Keratinocyte (primary cell): Measurements from ENCODE around the gene ZNF814. TPM values are rescaled to one million over a fixed set of nuclear protein-coding genes. Genes with fewer than 3 reads are reported as not detected.

Source experiments
- DNase-seq: peaks from one replicate; pipeline ENCODE4 v3.0.0-alpha.2; 2011; ENCODE audit warnings: low read depth, missing footprints, low spot score
- FAIRE-seq: peaks from 2 replicates; lab custom pipeline; 2011; peaks lifted over from hg19 to GRCh38; lab: Jason Lieb, UNC
- H2AFZ ChIP-seq: 2 replicates; pipeline ENCODE4 v1.6.0; 2012; ENCODE audit warnings: low read length, control low read depth, inconsistent platforms; ENCODE audit not compliant: control insufficient read depth
- H3K27ac ChIP-seq: 2 replicates; pipeline ENCODE4 v1.5.1; 2011; ENCODE audit warnings: low read length; ENCODE audit not compliant: control insufficient read depth, insufficient read depth
- H3K27me3 ChIP-seq: 3 replicates; pipeline ENCODE4 v1.6.0; 2011; ENCODE audit warnings: low read length; ENCODE audit not compliant: control insufficient read depth, insufficient read depth; ENCODE audit errors: extremely low read depth
- H3K36me3 ChIP-seq, 2 experiments: 2 replicates in 1 of 2; 3 replicates in 1 of 2; pipeline ENCODE4 v1.5.1; 2011; ENCODE audit warnings: low read length in 2 of 2, mild to moderate bottlenecking in 1 of 2; ENCODE audit not compliant: control insufficient read depth in 2 of 2, insufficient read depth in 2 of 2; ENCODE audit errors: extremely low read depth in 1 of 2
- H3K4me1 ChIP-seq: 3 replicates; pipeline ENCODE4 v1.5.1; 2011; ENCODE audit warnings: low read length; ENCODE audit not compliant: control insufficient read depth, insufficient read depth; ENCODE audit errors: extremely low read depth
- H3K4me2 ChIP-seq: 3 replicates; pipeline ENCODE4 v1.6.0; 2011; ENCODE audit warnings: low read depth, low read length; ENCODE audit not compliant: control insufficient read depth, insufficient read depth; ENCODE audit errors: extremely low read depth
- H3K4me3 ChIP-seq, 3 experiments: fragments of 200-600 bp in 1 of 3; sonication (generic) in 1 of 3; 2 replicates in 2 of 3; 3 replicates in 1 of 3; pipeline ENCODE4 v1.5.1; 2011 to 2016; ENCODE audit warnings: low read length in 3 of 3, mild to moderate bottlenecking in 3 of 3, control low read depth in 2 of 3, inconsistent platforms in 1 of 3, low read depth in 1 of 3, mixed read lengths in 1 of 3, mixed run types in 1 of 3, moderate library complexity in 1 of 3; ENCODE audit not compliant: control insufficient read depth in 2 of 3, insufficient read depth in 2 of 3; ENCODE audit errors: extremely low read depth in 1 of 3
- H3K79me2 ChIP-seq: 2 replicates; pipeline ENCODE4 v1.6.0; 2012; ENCODE audit warnings: low read length; ENCODE audit not compliant: control insufficient read depth, insufficient read depth
- H3K9ac ChIP-seq: 3 replicates; pipeline ENCODE4 v1.6.0; 2011; ENCODE audit warnings: low read length; ENCODE audit not compliant: control insufficient read depth, insufficient read depth; ENCODE audit errors: extremely low read depth
- H3K9me1 ChIP-seq: 3 replicates; pipeline ENCODE4 v1.6.0; 2011; ENCODE audit warnings: low read length; ENCODE audit not compliant: control insufficient read depth, insufficient read depth; ENCODE audit errors: extremely low read depth
- H3K9me3 ChIP-seq: 2 replicates; pipeline ENCODE4 v1.5.1; 2012; ENCODE audit warnings: low read depth, low read length; ENCODE audit not compliant: control insufficient read depth
- H4K20me1 ChIP-seq: 3 replicates; pipeline ENCODE4 v1.6.0; 2011; ENCODE audit warnings: low read length; ENCODE audit not compliant: control insufficient read depth, insufficient read depth; ENCODE audit errors: extremely low read depth
- CTCF ChIP-seq, 3 experiments: IDR thresholded peaks in 1 of 3; conservative IDR thresholded peaks in 1 of 3; optimal IDR thresholded peaks in 1 of 3; 2 replicates in 2 of 3; 3 replicates in 1 of 3; pipeline versions ENCODE3 to v1.5.1; 2011; ENCODE audit warnings: low read length in 3 of 3, mild to moderate bottlenecking in 3 of 3, moderate library complexity in 2 of 3, control low read depth in 1 of 3, inconsistent platforms in 1 of 3; ENCODE audit not compliant: insufficient read depth in 2 of 3; ENCODE audit errors: extremely low read depth in 1 of 3
- EZH2 ChIP-seq: IDR thresholded peaks from one replicate; pipeline ENCODE4 v1.6.1; 2012; ENCODE audit warnings: inconsistent platforms, mild to moderate bottlenecking, low read length, moderate library complexity
- dilution Hi-C: fragments of 300-500 bp; cut with MboI; formaldehyde crosslinking; loops from one replicate; pipeline ENCODE4 v1.7.0; 2020; ENCODE audit warnings: low sequenced_read_pairs; ENCODE audit not compliant: extremely low pct_ligation_motif_present
- polyA plus RNA-seq, 5 experiments: library from polyadenylated mRNA; depleted of rRNA in 3 of 5; stranded (reverse) in 3 of 5; stranded (forward) in 1 of 5; unstranded in 1 of 5; fragments of >200 nt; gene quantifications; 1 replicate in 1 of 5; 2 replicates in 3 of 5; 3 replicates in 1 of 5; pipeline versions ENCODE4 v1.2.1 to v1.2.3, GENCODE V29; 2011 to 2012; ENCODE audit warnings: missing spikeins in 2 of 5, low read depth in 1 of 5, low replicate concordance in 1 of 5

The ZNF814 gene
- polyA plus RNA-seq, 1 donor (not counting 4 experiments of a cell fraction or from before 2014, with no cell fraction given): 13.8 TPM

GRCh38 chr19:57800696-57801095 lies 88.1 kb downstream of the ZNF814 start:
- Histone ChIP-seq H2AFZ (no peak overlapping the region), H3K27ac (no peak overlapping the region), H3K4me1 (peaks cover 49% of the 10 kb centered on the region), H3K9ac (no peak overlapping the region), H3K4me2 (no peak overlapping the region), H3K9me3 (no peaks in the 10 kb centered on the region), H3K79me2 (peaks cover 20% of the 10 kb centered on the region), H3K4me3 (no peak overlapping the region), H3K36me3 (peaks cover under 1 to 9% of the 10 kb centered on the region in 2 experiments), H3K9me1 (no peaks in the 10 kb centered on the region), H4K20me1 (no peaks in the 10 kb centered on the region), H3K27me3 (no peaks in the 10 kb centered on the region)
- FAIRE-seq (no peak), DNase-seq (no peak)
- TF ChIP-seq EZH2 (no peak), CTCF (optimal IDR thresholded peaks at IDR 0.05 in 1 of 3, IDR thresholded peaks at IDR 0.05 in 1 of 3, conservative IDR thresholded peaks at IDR 0.05 in 1 of 3; ENCODE audit: extremely low read depth in 1 of 3, insufficient read depth in 2 of 3, low read length in 3 of 3) (no peak)
- dilution Hi-C loops: no loop called here

Other genes starting within 250 kb of the ZNF814 start
- gene ZSCAN4, start 220.1 kb downstream of the ZNF814 start, polyA plus RNA-seq: 0.08 to 0.26 TPM (median 0.18 TPM) in 3 replicates
- gene ZNF551, start 207.1 kb downstream of the ZNF814 start, polyA plus RNA-seq: 7.2 to 8.5 TPM (median 8.3 TPM) in 3 replicates
- 1.7 to 2.8 TPM (median 2.3 TPM) in 3 replicates for gene ZNF154, start 179.8 kb downstream of the ZNF814 start, polyA plus RNA-seq
- gene ZNF671, start 161.4 kb downstream of the ZNF814 start, polyA plus RNA-seq: 3.7 to 4.7 TPM (median 4.4 TPM) in 3 replicates
- 5.4 to 7.4 TPM (median 6.9 TPM) in 3 replicates for gene ZNF776, start 142.2 kb downstream of the ZNF814 start, polyA plus RNA-seq
- gene ZNF586, start 119.4 kb downstream of the ZNF814 start, polyA plus RNA-seq: 6.6 to 9.6 TPM (median 7.2 TPM) in 3 replicates
- 4.4 to 8.9 TPM (median 8.0 TPM) in 3 replicates for gene ZNF552, start 74.1 kb downstream of the ZNF814 start, polyA plus RNA-seq
- 8.5 to 12.8 TPM (median 11.8 TPM) in 3 replicates for gene ZNF587B, start 58.7 kb downstream of the ZNF814 start, polyA plus RNA-seq
- 8.2 to 14.4 TPM (median 14.0 TPM) in 3 replicates for gene ZNF587, start 39.2 kb downstream of the ZNF814 start, polyA plus RNA-seq
- 2.9 to 6.1 TPM (median 5.8 TPM) in 3 replicates for gene ZNF417, start 27.6 kb upstream of the ZNF814 start, polyA plus RNA-seq
- 2.1 to 3.9 TPM (median 2.9 TPM) in 3 replicates for gene ZNF418, start 46.4 kb upstream of the ZNF814 start, polyA plus RNA-seq
- gene ZNF256, start 58.7 kb upstream of the ZNF814 start, polyA plus RNA-seq: 3.7 to 5.3 TPM (median 5.3 TPM) in 3 replicates
- 0.24 to 0.59 TPM (median 0.48 TPM) in 3 replicates for gene C19orf18, start 85.5 kb upstream of the ZNF814 start, polyA plus RNA-seq
- gene ZNF606, start 113.8 kb upstream of the ZNF814 start, polyA plus RNA-seq: 2.8 to 3.5 TPM (median 3.5 TPM) in 3 replicates
- not detected in 3 replicates for gene ZSCAN1, start 145.0 kb upstream of the ZNF814 start, polyA plus RNA-seq
- 2.7 to 6.7 TPM (median 3.4 TPM) in 3 replicates for gene ZNF135, start 170.2 kb upstream of the ZNF814 start, polyA plus RNA-seq
- 13.5 to 24.6 TPM (median 16.1 TPM) in 3 replicates for gene ZSCAN18, start 209.2 kb upstream of the ZNF814 start, polyA plus RNA-seq